Measurements from ENCODE around the gene HOTAIR. TPM values are rescaled to one million over a fixed set of nuclear protein-coding genes. Genes with fewer than 3 reads are reported as not detected.

The HOTAIR gene
- total RNA-seq, 1 donor from 2014 or later, result 1.8 TPM

- no peak for DNase-seq (ENCODE audit: low spot score in 2 of 2, unreplicated experiment in 2 of 2)
- Mint-ChIP-seq H3K27me3 (ENCODE audit: low read depth) (peaks cover 100% of the 10 kb centered on the region), H3K27ac (no peak overlapping the region), H3K4me1 (peaks cover 5% of the 10 kb centered on the region), H3K36me3 (peaks cover 3% of the 10 kb centered on the region), H3K4me3 (no peak overlapping the region), H3K9me3 (no peaks in the 10 kb centered on the region)
- TF ChIP-seq, protein P1, sequence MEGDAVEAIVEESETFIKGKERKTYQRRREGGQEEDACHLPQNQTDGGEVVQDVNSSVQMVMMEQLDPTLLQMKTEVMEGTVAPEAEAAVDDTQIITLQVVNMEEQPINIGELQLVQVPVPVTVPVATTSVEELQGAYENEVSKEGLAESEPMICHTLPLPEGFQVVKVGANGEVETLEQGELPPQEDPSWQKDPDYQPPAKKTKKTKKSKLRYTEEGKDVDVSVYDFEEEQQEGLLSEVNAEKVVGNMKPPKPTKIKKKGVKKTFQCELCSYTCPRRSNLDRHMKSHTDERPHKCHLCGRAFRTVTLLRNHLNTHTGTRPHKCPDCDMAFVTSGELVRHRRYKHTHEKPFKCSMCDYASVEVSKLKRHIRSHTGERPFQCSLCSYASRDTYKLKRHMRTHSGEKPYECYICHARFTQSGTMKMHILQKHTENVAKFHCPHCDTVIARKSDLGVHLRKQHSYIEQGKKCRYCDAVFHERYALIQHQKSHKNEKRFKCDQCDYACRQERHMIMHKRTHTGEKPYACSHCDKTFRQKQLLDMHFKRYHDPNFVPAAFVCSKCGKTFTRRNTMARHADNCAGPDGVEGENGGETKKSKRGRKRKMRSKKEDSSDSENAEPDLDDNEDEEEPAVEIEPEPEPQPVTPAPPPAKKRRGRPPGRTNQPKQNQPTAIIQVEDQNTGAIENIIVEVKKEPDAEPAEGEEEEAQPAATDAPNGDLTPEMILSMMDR (IDR thresholded peaks at IDR 0.05; ENCODE audit: unreplicated experiment), result no peak
These were observed 4.0 kb upstream of the HOTAIR start for GRCh38 chr12:53978477-53979356.

DNA sequence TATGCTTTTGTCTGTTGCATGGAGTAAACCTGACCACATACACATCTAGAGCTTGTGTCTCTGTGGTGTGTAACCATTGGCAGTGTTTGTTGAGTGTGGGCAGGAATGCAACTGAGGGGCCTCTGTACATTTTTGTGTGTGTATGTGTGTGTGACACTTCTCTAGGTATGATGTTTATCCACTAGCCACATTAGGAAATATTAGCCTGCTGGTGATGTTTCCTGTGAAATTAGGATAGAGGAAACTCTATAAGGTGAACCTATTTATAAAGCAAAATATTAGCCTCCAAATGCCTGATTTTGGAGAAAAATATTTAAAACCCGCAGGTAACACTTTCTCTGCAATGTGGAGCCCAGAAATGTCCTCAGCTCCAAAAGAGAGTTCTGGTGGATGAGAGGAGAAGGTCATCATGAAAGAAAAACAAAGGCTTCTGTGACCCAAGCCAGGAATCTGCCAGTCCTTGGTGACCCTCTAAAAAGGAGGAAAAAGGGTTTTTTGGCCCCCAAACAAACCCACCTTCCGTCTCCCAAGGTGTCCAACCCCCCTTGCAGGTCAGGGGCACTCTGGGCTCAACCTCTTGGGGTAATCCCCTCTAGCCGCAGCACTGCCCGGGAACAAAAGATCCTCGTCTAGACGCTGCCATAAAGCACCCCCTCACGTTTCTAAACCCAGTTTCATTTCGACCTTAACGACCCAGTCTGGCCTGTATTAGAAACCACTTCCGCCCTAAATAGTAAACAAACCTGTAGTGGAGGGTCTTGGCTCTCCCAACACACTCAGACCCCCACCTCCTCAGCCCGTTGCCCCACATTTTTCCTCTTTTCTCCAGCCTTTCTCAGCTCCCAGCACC, 3.1 kb upstream of the HOTAIR start:
- peaks cover 3% of the 10 kb centered on the region for H3K36me3 Mint-ChIP-seq
- DNase-seq (ENCODE audit: low spot score in 2 of 2, unreplicated experiment in 2 of 2), result no peak
- TF ChIP-seq, protein P1 (IDR thresholded peaks at IDR 0.05; ENCODE audit: unreplicated experiment), result no peak
- peaks cover 99% of the 10 kb centered on the region for H3K27me3 Mint-ChIP-seq (ENCODE audit: low read depth)
- H3K4me3 Mint-ChIP-seq, result no peak overlapping the region
- no peak overlapping the region for H3K27ac Mint-ChIP-seq
- no peaks in the 10 kb centered on the region for H3K9me3 Mint-ChIP-seq
- peaks cover 11% of the 10 kb centered on the region for H3K4me1 Mint-ChIP-seq

DNA sequence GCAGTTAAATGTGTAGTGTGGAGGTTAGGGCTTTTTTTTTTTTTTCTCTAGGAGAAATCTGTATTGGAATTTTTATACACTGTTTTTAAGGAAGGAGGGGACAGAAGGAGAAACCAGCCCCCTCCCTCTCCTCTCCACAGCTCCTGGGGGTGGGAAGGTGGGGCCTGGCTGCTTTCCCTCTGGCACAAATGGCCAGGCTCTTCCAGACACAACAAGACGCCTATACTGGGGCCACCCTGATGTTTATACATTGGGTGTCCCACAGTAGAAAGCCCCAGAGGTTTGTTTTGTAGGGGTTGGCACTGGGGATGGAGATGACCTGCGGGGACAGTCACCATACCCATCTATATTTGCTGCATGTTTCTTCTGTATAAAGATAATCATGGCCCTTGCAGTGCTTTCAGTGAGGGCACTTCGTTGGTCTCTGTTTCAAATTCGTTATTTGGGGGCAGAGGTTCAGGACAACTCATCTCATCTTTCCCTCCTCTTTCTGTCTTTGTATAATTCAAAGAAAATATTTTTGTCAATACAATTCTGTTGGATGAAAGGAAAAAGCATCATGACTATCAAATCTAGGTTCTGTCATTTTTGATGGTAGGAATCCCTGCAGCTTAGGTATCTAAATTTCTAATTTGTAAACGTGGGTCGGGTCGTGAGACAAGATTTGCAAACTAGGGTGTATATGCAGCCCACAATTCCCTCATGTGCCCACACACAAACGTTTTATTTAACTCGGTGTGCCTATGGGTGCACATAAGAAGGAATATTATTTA, 2.3 kb upstream of the HOTAIR start:
- peaks cover 99% of the 10 kb centered on the region for H3K27me3 Mint-ChIP-seq (ENCODE audit: low read depth)
- no peak for DNase-seq (ENCODE audit: low spot score in 2 of 2, unreplicated experiment in 2 of 2)
- H3K9me3 Mint-ChIP-seq, result no peaks in the 10 kb centered on the region
- no peak overlapping the region for H3K4me3 Mint-ChIP-seq
- TF ChIP-seq, protein P1 (IDR thresholded peaks at IDR 0.05; ENCODE audit: unreplicated experiment), result no peak
- no peak overlapping the region for H3K27ac Mint-ChIP-seq
- peaks cover 12% of the 10 kb centered on the region for H3K4me1 Mint-ChIP-seq
- H3K36me3 Mint-ChIP-seq, result peaks cover 3% of the 10 kb centered on the region

DNA sequence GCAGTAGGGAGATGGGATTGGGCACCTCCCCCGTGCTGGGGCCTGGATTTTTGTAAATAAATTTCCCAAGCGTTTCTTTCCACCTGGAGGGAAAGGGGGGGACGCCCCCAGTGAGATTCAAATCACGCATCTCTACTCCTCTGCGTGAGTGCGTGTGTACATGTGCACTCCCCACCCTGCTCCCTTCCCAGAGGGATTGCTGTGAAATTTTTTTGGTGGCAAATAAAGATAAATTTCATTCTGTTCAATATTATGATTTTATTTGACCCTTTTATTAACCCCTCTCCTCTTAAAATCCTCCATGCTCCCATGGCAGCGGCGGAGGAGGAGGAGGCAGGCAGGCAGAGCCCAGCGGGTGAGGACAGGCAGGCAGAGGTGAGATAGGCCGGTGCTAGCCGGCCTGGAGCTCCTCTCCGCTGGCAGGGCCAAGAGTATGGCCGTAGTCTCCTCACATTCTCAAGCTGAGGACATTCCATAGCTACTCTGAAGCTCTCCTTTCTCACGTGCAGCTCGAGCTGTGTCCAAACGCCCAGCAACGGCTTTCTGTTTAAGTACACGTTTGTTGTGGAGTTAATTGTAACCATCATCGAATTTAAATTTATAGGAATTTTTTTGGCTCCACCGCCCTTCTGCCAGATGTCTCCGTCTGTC, 1.5 kb upstream of the HOTAIR start:
- Mint-ChIP-seq H3K27ac (no peak overlapping the region), H3K4me1 (peaks cover 12% of the 10 kb centered on the region), H3K4me3 (no peak overlapping the region), H3K36me3 (peaks cover 3% of the 10 kb centered on the region), H3K9me3 (no peaks in the 10 kb centered on the region), H3K27me3 (ENCODE audit: low read depth) (peaks cover 99% of the 10 kb centered on the region)
- TF ChIP-seq, protein P1 (IDR thresholded peaks at IDR 0.05; ENCODE audit: unreplicated experiment), result no peak
- no peak for DNase-seq (ENCODE audit: low spot score in 2 of 2, unreplicated experiment in 2 of 2)

Measured in mesothelial cell of epicardium (in vitro differentiated cells).